MM.1S (cell line): ENCODE measurements around the gene BFAR.
"Not testable (repeated sequence)": the region's sequence is repeated elsewhere in the genome, so short reads cannot be mapped to it uniquely, and the experiment has no call there.

Source experiments
- CTCF ChIP-seq: fragments of 300-600 bp; sonication (generic); IDR thresholded peaks from 2 replicates; pipeline ENCODE4 v1.5.1; 2016; ENCODE audit warnings: antibody characterized with exemption, low read length, mixed read lengths
- EZH2 ChIP-seq: fragments of 300-600 bp; sonication (generic); optimal IDR thresholded peaks from 2 replicates; pipeline ENCODE3; 2017; ENCODE audit warnings: low read depth, mild to moderate bottlenecking, antibody characterized with exemption, low read length, mixed read lengths
- EZH2phosphoT487 ChIP-seq: fragments of 300-600 bp; sonication (generic); IDR thresholded peaks from 2 replicates; pipeline ENCODE4 v1.6.1; 2018; ENCODE audit warnings: antibody characterized with exemption, low read length

DNA sequence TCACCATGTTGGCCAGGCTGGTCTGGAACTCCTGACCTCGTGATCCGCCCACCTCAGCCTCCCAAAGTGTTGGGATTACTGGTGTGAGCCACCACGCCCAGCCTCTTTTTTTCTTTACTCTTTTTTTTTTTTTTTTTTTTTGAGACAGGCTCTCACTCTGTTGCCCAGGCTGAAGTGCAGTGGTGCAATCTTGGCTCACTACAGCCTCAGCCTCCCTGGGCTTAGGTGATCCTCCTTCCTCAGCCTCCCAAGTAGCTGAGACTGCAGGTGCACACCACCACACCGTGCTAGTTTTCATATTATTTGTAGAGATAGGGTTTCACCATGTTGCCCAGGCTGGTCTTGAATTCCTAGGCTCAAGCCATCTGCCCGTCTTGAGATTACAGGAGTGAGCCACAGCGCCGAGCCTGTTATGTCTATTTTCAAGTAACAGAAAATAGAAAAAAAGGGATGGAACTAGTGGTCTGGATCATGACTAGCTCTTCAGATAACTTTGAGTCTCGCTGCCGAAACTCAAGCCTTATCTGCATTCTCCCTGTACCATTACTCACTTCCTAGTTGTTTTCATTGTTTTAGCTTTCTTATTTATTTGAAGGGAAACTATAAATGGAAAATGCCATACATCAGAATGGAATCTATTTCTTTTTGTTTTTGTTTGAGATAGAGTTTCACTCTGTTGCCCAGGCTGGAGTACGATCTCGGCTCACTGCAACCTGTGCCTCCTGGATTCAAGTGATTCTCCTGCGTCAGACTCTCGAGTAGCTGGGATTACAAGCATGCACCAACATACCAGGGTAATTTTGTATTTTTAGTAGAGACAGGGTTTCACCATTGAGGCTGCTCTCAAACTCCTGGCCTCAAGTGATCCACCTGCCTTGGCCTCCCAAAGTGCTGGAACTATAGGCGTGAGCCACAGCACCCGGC is 53.4 kb downstream of the BFAR start:
- TF ChIP-seq CTCF, EZH2, EZH2phosphoT487: not testable (repeated sequence)
